Testis (tissue), 2 donors: ENCODE data around the gene NEK4.

Source experiments
- CTCF ChIP-seq, 3 experiments: fragments of 450-650 bp in 2 of 3; fragments of 200-600 bp in 1 of 3; sonication (generic) in 1 of 3; IDR thresholded peaks; one replicate each; pipeline ENCODE4 v1.5.1; 2016 to 2019; ENCODE audit warnings: antibody characterized with exemption in 3 of 3, mild to moderate bottlenecking in 2 of 3, moderate library complexity in 1 of 3
- POLR2A ChIP-seq: fragments of 450-650 bp; IDR thresholded peaks from one replicate; pipeline ENCODE4 v1.6.1; 2017; ENCODE audit warnings: antibody characterized with exemption, mild to moderate bottlenecking, moderate library complexity

GRCh38 chr3:52697632-52697965 is 73.1 kb downstream of the NEK4 start:
- TF ChIP-seq CTCF (IDR thresholded peaks at IDR 0.05) (no peak), POLR2A (no peak)
